T-cell (primary cell): Measurements from ENCODE around the gene AP3M1. TPM values are rescaled to one million over a fixed set of nuclear protein-coding genes. Genes with fewer than 3 reads are reported as not detected.
A peak's percentile ranks its signal among the peaks of the same experiment; 100 is the strongest.
"Not testable (repeated sequence)": the region's sequence is repeated elsewhere in the genome, so short reads cannot be mapped to it uniquely, and the experiment has no call there.

ENCODE experiments used
- ATAC-seq, 4 experiments: fragments of 200-7000 bp in 3 of 4; fragments of 150-1000 bp in 1 of 4; cut with Tn5 transposase; replicated peaks in 1 of 4; 1 replicate in 3 of 4; 2 replicates in 1 of 4; pipeline ENCODE4 v1.10.0; 2021; ENCODE audit warnings: moderate library complexity in 3 of 4, mild to moderate bottlenecking in 2 of 4, moderate number of reproducible peaks in 1 of 4
- CTCF ChIA-PET, 2 donors: fragments of 300-600 bp; sonication (Branson Sonifier 250); formaldehyde crosslinking; loops; one replicate each; lab custom pipeline; 2022; ENCODE audit warnings: antibody characterized with exemption in 2 of 2; lab: Charles Lee
- POLR2A ChIA-PET, 2 donors: fragments of 300-600 bp; sonication (Branson Sonifier 250); formaldehyde crosslinking; loops; one replicate each; lab custom pipeline; 2022; ENCODE audit warnings: antibody characterized with exemption in 2 of 2; lab: Charles Lee
- DNase-seq, 35 experiments: peaks; one replicate each; pipeline versions ENCODE4 v3.0.0 to v3.0.0-alpha.2; 2013 to 2023
- H3K27ac ChIP-seq: one replicate; pipeline ENCODE4 v1.5.1; 2013; ENCODE audit warnings: low read length
- H3K27me3 ChIP-seq, 2 experiments: replicated peaks in 1 of 2; 1 replicate in 1 of 2; 2 replicates in 1 of 2; pipeline versions ENCODE4 v1.6.1 to v1.7.0; 2013; ENCODE audit warnings: low read length in 1 of 2, mixed read lengths in 1 of 2; ENCODE audit not compliant: control insufficient read depth in 2 of 2, insufficient read depth in 2 of 2; ENCODE audit errors: extremely low read depth in 1 of 2
- H3K36me3 ChIP-seq, 2 donors: 1 replicate in 1 of 2; 2 replicates in 1 of 2; pipeline versions ENCODE4 v1.6.1 to v1.7.0; 2013; ENCODE audit warnings: low read length in 1 of 2; ENCODE audit not compliant: control insufficient read depth in 2 of 2, insufficient read depth in 1 of 2; ENCODE audit errors: extremely low read depth in 1 of 2
- H3K4me1 ChIP-seq, 2 experiments: 1 replicate in 1 of 2; 2 replicates in 1 of 2; pipeline versions ENCODE4 v1.6.1 to v1.7.0; 2013; ENCODE audit warnings: low read length in 2 of 2, mixed read lengths in 1 of 2; ENCODE audit not compliant: insufficient read depth in 2 of 2, control insufficient read depth in 1 of 2; ENCODE audit errors: extremely low read depth in 1 of 2
- H3K4me3 ChIP-seq, 2 donors: 1 replicate in 1 of 2; 2 replicates in 1 of 2; pipeline versions ENCODE4 v1.5.1 to v1.7.0; 2013; ENCODE audit warnings: mild to moderate bottlenecking in 2 of 2, low read length in 1 of 2, moderate library complexity in 1 of 2; ENCODE audit not compliant: control insufficient read depth in 1 of 2; ENCODE audit errors: extremely low read depth in 1 of 2
- H3K9me3 ChIP-seq: 2 replicates; pipeline ENCODE4 v1.7.0; 2013
- H3K27ac Mint-ChIP-seq, 2 donors: one replicate each; pipeline ENCODE4 v1.8.0; 2020 to 2021; ENCODE audit warnings: mild to moderate bottlenecking in 2 of 2, mixed read lengths in 2 of 2
- H3K27me3 Mint-ChIP-seq, 2 donors: one replicate each; pipeline ENCODE4 v1.8.0; 2021 to 2022; ENCODE audit warnings: mixed read lengths in 2 of 2
- H3K36me3 Mint-ChIP-seq: one replicate; pipeline ENCODE4 v1.8.0; 2021; ENCODE audit warnings: mixed read lengths
- H3K4me1 Mint-ChIP-seq, 3 donors: one replicate each; pipeline ENCODE4 v1.8.0; 2020 to 2022; ENCODE audit warnings: mixed read lengths in 3 of 3, mild to moderate bottlenecking in 1 of 3
- H3K4me3 Mint-ChIP-seq, 3 donors: one replicate each; pipeline ENCODE4 v1.8.0; 2020 to 2022; ENCODE audit warnings: mild to moderate bottlenecking in 3 of 3, mixed read lengths in 3 of 3, moderate library complexity in 3 of 3
- H3K9me3 Mint-ChIP-seq, 3 donors: one replicate each; pipeline ENCODE4 v1.8.0; 2020 to 2022; ENCODE audit warnings: mixed read lengths in 3 of 3
- WGBS: methylation state at CpG from one replicate; pipeline ENCODE4 v1.1.5; 2013; ENCODE audit warnings: missing lambda C conversion rate; ENCODE audit not compliant: insufficient coverage; 5-methylcytosine and 5-hydroxymethylcytosine counted together
- total RNA-seq, 35 experiments: library from RNA in 6 of 35; stranded (reverse) in 6 of 35; fragments of 120-200 nt in 1 of 35; gene quantifications; one replicate each; pipeline versions ENCODE4 v1.2.1 to v1.2.4 and lab custom pipeline; 2013 to 2026

AP3M1 gene
- total RNA-seq, 5 donors from 2014 or later (not counting 1 experiment from before 2014, with no cell fraction given), result 25.8 to 37.1 (median 33.9) TPM

DNA sequence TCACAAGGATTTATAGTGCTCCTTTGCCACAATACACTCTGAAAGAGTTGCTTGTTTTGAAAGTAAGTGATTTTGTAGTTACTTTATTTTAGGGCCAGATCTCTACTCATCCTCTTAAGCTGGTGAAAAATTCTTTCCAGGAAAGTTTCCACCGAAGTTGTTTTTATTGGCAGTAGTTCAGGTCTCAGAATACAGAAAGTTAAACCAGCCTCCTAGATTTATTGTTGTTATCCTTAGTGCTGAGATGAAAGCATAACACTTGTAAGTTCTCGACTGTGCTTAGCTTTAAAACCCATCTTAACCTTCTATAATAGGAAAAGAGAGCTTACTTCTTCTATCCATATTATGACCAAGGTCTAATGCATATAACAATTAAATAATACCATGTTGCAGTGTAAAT, 5.5 kb downstream of the AP3M1 start:
- Histone ChIP-seq H3K27me3 (no peaks in the 10 kb centered on the region), H3K4me3 (no peak overlapping the region), H3K36me3 (peaks cover 0 to 16% of the 10 kb centered on the region in 2 donors), H3K4me1 (peaks cover 10 to 18% of the 10 kb centered on the region in 2 experiments), H3K27ac (no peak overlapping the region), H3K9me3 (no peaks in the 10 kb centered on the region)
- no CpG with 5 or more reads among the region's 2 CpGs for WGBS
- Mint-ChIP-seq H3K36me3 (peaks cover 13% of the 10 kb centered on the region), H3K27me3 (no peaks in the 10 kb centered on the region), H3K4me1 (peaks cover 45 to 46% (median 45%) of the 10 kb centered on the region in 3 donors), H3K9me3 (no peaks in the 10 kb centered on the region), H3K27ac (no peak overlapping the region), H3K4me3 (no peak overlapping the region)
- POLR2A ChIA-PET, result interaction anchor here (0.5 kb wide), 2 partner anchors 12 to 1007 kb away, joined by 3 read pairs; no protein-coding TSS in a partner anchor
- ATAC-seq (no peak), DNase-seq (no peak)
- CTCF ChIA-PET, result interaction anchor here (0.6 to 1.7 kb wide), 2 partner anchors 90 to 898 kb away, joined by 5 to 6 read pairs; no protein-coding TSS in a partner anchor

DNA sequence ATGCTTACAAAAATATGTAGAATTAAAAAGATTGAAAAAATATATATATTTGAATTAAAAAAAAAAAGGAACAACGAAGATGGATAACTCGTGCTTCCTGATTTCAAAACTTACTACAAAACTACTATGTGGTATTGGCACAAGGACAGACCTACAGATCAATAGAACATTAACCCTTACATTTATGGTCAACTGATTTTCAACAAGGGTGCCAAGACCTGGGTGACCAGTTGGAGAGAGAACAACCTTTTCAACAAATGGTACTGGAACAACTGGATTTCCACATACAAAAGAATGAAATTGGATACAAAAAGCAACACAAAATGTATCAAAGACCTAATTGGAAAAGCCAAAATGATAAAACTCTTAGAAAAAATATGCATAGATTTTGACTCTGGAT, 10.1 kb downstream of the AP3M1 start:
- ChIA-PET CTCF (no interaction called here), POLR2A (no interaction called here)
- Mint-ChIP-seq H3K9me3 (no peaks in the 10 kb centered on the region), H3K4me1 (peaks cover 13 to 23% (median 19%) of the 10 kb centered on the region in 3 donors), H3K27ac (no peak overlapping the region), H3K27me3 (no peaks in the 10 kb centered on the region), H3K4me3 (no peak overlapping the region), H3K36me3 (peaks cover 18% of the 10 kb centered on the region)
- DNase-seq (no peak), ATAC-seq (no peak)
- peaks cover 0 to 29% of the 10 kb centered on the region in 2 donors for H3K36me3 ChIP-seq
- H3K4me1 ChIP-seq, result no peaks in the 10 kb centered on the region
- H3K27ac ChIP-seq, result no peak overlapping the region
- H3K9me3 ChIP-seq, result no peaks in the 10 kb centered on the region
- WGBS, result no CpG with 5 or more reads among the region's 2 CpGs
- H3K4me3 ChIP-seq, result no peak overlapping the region
- H3K27me3 ChIP-seq, result no peaks in the 10 kb centered on the region

DNA sequence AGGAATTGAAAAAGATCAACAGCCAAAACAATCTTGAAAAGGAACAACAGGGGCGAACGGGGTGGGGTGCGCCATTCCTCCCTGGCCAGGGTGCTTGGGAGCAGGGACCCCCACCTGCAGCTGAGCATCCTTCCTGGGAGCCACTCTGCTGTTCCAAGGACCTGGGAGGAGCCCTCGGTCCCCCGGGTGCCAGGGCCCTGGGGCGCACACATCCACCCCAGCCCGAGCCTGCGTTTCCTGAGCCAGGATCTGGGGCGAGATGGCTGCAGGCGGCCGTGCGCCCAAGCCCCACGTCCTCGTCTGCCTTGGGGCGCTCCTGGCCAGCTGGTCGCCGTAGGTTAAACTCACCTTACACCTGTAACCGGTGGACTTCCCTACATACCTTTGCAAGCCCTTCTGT, 10.6 kb downstream of the AP3M1 start:
- Mint-ChIP-seq H3K36me3 (peaks cover 21% of the 10 kb centered on the region), H3K27me3 (no peaks in the 10 kb centered on the region), H3K4me3 (no peak overlapping the region), H3K9me3 (no peaks in the 10 kb centered on the region), H3K27ac (no peak overlapping the region), H3K4me1 (peaks cover 7 to 18% (median 15%) of the 10 kb centered on the region in 3 donors)
- peaks cover 0 to 32% of the 10 kb centered on the region in 2 donors for H3K36me3 ChIP-seq
- ATAC-seq (no peak), DNase-seq (no peak)
- H3K4me3 ChIP-seq, result no peak overlapping the region
- CTCF ChIA-PET, result interaction anchor here in 1 of 2 donors (0.6 kb wide), 1 partner anchor 992 kb away, joined by 6 read pairs; no protein-coding TSS in a partner anchor
- WGBS, result 97% methylated on average over 18 of the region's 18 CpGs
- no peaks in the 10 kb centered on the region for H3K27me3 ChIP-seq
- no peaks in the 10 kb centered on the region for H3K9me3 ChIP-seq
- POLR2A ChIA-PET, result no interaction called here
- no peak overlapping the region for H3K27ac ChIP-seq
- H3K4me1 ChIP-seq, result no peaks in the 10 kb centered on the region

GRCh38 chr10:74138596-74138995, 12.0 kb downstream of the AP3M1 start:
- not testable (repeated sequence) for H3K27ac ChIP-seq, H3K4me3 ChIP-seq, H3K4me3 Mint-ChIP-seq, H3K27me3 Mint-ChIP-seq, H3K9me3 Mint-ChIP-seq, ATAC-seq, H3K9me3 ChIP-seq, H3K27me3 ChIP-seq, H3K4me1 ChIP-seq, DNase-seq, H3K27ac Mint-ChIP-seq
- WGBS, result no CpG with 5 or more reads among the region's 5 CpGs
- Mint-ChIP-seq H3K4me1 (peaks cover 5 to 17% (median 12%) of the 10 kb centered on the region in 3 donors), H3K36me3 (peaks cover 30% of the 10 kb centered on the region)
- ChIA-PET POLR2A (interaction anchor here (0.6 to 0.7 kb wide), 2 partner anchors 17 to 56 kb away, joined by 3 to 6 read pairs; no protein-coding TSS in a partner anchor), CTCF (interaction anchor here (0.5 to 1.3 kb wide), 8 partner anchors 8 to 913 kb away, joined by 3 to 6 read pairs (median 4); no protein-coding TSS in a partner anchor)
- peaks cover 0 to 38% of the 10 kb centered on the region in 2 donors for H3K36me3 ChIP-seq

DNA sequence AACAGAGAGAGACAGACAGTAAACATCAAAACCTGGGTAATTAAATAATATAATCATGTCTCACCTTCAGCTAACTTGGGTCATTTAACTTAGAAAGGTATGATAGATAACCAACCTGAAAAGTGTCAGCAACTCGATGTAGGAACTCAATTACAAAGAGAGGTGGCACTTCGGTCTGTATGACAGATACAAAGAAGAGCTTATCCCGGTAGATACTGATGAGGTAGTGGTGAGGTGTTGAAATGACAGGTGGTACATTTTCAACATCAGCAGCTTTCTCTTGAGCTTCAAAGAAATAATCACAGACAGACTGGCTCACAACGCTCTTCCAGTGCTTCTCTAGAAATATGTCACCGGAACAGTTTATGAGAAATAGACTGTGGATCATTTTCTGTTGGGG, 12.6 kb downstream of the AP3M1 start:
- H3K4me1 Mint-ChIP-seq, result peaks cover 5 to 16% (median 12%) of the 10 kb centered on the region in 3 donors
- peaks cover 32% of the 10 kb centered on the region for H3K36me3 Mint-ChIP-seq
- H3K9me3 Mint-ChIP-seq, result no peaks in the 10 kb centered on the region
- no peak overlapping the region for H3K27ac Mint-ChIP-seq
- peaks cover 0 to 44% of the 10 kb centered on the region in 2 donors for H3K36me3 ChIP-seq
- 100% methylated on average over 1 of the region's 5 CpGs for WGBS
- CTCF ChIA-PET, result interaction anchor here in 1 of 2 donors (0.7 to 1.3 kb wide), 5 partner anchors 39 to 300 kb away, joined by 3 to 4 read pairs (median 3); no protein-coding TSS in a partner anchor
- no peak overlapping the region for H3K4me3 ChIP-seq
- DNase-seq, result peak in 1 of 35 experiments; percentile 11
- no peaks in the 10 kb centered on the region for H3K27me3 Mint-ChIP-seq
- H3K27me3 ChIP-seq, result no peaks in the 10 kb centered on the region
- no peaks in the 10 kb centered on the region for H3K4me1 ChIP-seq
- no peak overlapping the region for H3K4me3 Mint-ChIP-seq
- no peak overlapping the region for H3K27ac ChIP-seq
- POLR2A ChIA-PET, result interaction anchor here in 1 of 2 donors (0.6 kb wide), 1 partner anchor 142 kb away, joined by 10 read pairs; no protein-coding TSS in a partner anchor
- ATAC-seq, result no peak
- H3K9me3 ChIP-seq, result no peaks in the 10 kb centered on the region

DNA sequence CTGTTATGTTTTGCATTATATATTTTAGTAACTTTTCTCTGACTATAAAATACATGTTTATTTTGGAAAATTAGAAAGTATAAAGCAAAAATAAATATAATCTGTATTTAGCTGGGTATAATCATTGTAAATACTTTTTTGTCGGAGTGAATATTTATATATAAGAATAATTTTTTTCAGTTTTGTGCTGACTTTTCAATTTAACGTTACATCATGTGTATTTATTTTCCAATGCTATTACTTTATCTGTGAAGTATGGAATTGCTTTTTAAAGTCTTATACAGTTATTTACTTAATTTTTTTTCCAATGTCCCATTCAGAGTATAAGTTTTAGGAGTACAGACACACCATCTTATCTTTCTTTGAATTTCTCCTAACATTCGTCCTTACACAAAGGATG, 15.2 kb downstream of the AP3M1 start:
- ChIA-PET POLR2A (interaction anchor here in 1 of 2 donors (0.6 kb wide), 2 partner anchors 391 to 1076 kb away, joined by 3 to 4 read pairs; no protein-coding TSS in a partner anchor), CTCF (interaction anchor here in 1 of 2 donors (1.5 kb wide), 1 partner anchor 108 kb away, joined by 3 read pairs; no protein-coding TSS in a partner anchor)
- Histone ChIP-seq H3K27me3 (no peaks in the 10 kb centered on the region), H3K27ac (no peak overlapping the region), H3K4me1 (no peaks in the 10 kb centered on the region), H3K4me3 (no peak overlapping the region), H3K9me3 (no peaks in the 10 kb centered on the region), H3K36me3 (peaks cover 4 to 65% of the 10 kb centered on the region in 2 donors)
- Mint-ChIP-seq H3K4me3 (no peak overlapping the region), H3K27me3 (no peaks in the 10 kb centered on the region), H3K27ac (no peak overlapping the region), H3K36me3 (peaks cover 36% of the 10 kb centered on the region), H3K4me1 (peaks cover 0 to 3% (median 3%) of the 10 kb centered on the region in 3 donors), H3K9me3 (no peaks in the 10 kb centered on the region)
- DNase-seq (no peak), ATAC-seq (no peak)
- no CpG with 5 or more reads among the region's 3 CpGs for WGBS
